Liver (tissue), 9 donors: ENCODE results near the gene ATP10B. TPM values are rescaled to one million over a fixed set of nuclear protein-coding genes. Genes with fewer than 3 reads are reported as not detected.

Source experiments
- DNase-seq: peaks from one replicate; pipeline ENCODE4 v3.0.0-alpha.2; 2017; ENCODE audit warnings: low spot score
- H3K27ac ChIP-seq, 2 donors: one replicate each; pipeline ENCODE4 v1.7.0; 2013; ENCODE audit warnings: inconsistent platforms in 2 of 2, low read length in 2 of 2, control low read depth in 1 of 2, low read depth in 1 of 2, mild to moderate bottlenecking in 1 of 2
- H3K27me3 ChIP-seq, 4 donors: one replicate each; pipeline versions ENCODE4 v1.6.1 to v1.7.0; 2013; ENCODE audit warnings: low read length in 3 of 4, inconsistent platforms in 1 of 4, mild to moderate bottlenecking in 1 of 4, moderate library complexity in 1 of 4; ENCODE audit not compliant: control insufficient read depth in 4 of 4, insufficient read depth in 4 of 4
- H3K36me3 ChIP-seq, 4 donors: one replicate each; pipeline versions ENCODE4 v1.6.1 to v1.7.0; 2013; ENCODE audit warnings: low read length in 3 of 4, mild to moderate bottlenecking in 3 of 4, low read depth in 1 of 4, moderate library complexity in 1 of 4; ENCODE audit not compliant: control insufficient read depth in 4 of 4, insufficient read depth in 3 of 4
- H3K4me1 ChIP-seq, 4 donors: one replicate each; pipeline versions ENCODE4 v1.6.1 to v1.7.0; 2013; ENCODE audit warnings: low read length in 3 of 4, mild to moderate bottlenecking in 3 of 4, moderate library complexity in 1 of 4; ENCODE audit not compliant: control insufficient read depth in 4 of 4, insufficient read depth in 4 of 4
- H3K4me3 ChIP-seq, 3 donors: one replicate each; pipeline versions ENCODE4 v1.6.1 to v1.7.0; 2013; ENCODE audit warnings: low read length in 3 of 3, control low read depth in 1 of 3, low read depth in 1 of 3, mild to moderate bottlenecking in 1 of 3
- H3K9ac ChIP-seq, 2 donors: one replicate each; pipeline ENCODE4 v1.7.0; 2013; ENCODE audit warnings: low read length in 2 of 2, mild to moderate bottlenecking in 2 of 2, moderate library complexity in 2 of 2, control low read depth in 1 of 2, low read depth in 1 of 2
- H3K9me3 ChIP-seq, 4 donors: one replicate each; pipeline versions ENCODE4 v1.6.1 to v1.7.0; 2013; ENCODE audit warnings: low read length in 3 of 4; ENCODE audit not compliant: control insufficient read depth in 4 of 4
- CTCF ChIP-seq: fragments of 150-350 bp; IDR thresholded peaks from 2 replicates; pipeline ENCODE4 v1.5.1; 2017; ENCODE audit warnings: improper control_type of control experiment, low read depth, low read length; ENCODE audit not compliant: missing input control
- EGR1 ChIP-seq, 2 donors: IDR thresholded peaks; 2 replicates each; pipeline ENCODE4 v1.6.1; 2016 to 2018; ENCODE audit warnings: antibody characterized with exemption in 2 of 2, low read depth in 2 of 2
- FOXA1 ChIP-seq: IDR thresholded peaks from 2 replicates; pipeline ENCODE4 v1.6.1; 2016; ENCODE audit warnings: antibody characterized with exemption
- FOXA2 ChIP-seq: IDR thresholded peaks from 2 replicates; pipeline ENCODE4 v1.6.1; 2016; ENCODE audit warnings: antibody characterized with exemption
- GABPA ChIP-seq, 2 donors: IDR thresholded peaks in 1 of 2; conservative IDR thresholded peaks in 1 of 2; 2 replicates each; pipeline ENCODE4 v1.6.1; 2016; ENCODE audit warnings: antibody characterized with exemption in 2 of 2, mild to moderate bottlenecking in 1 of 2, moderate library complexity in 1 of 2
- HNF4A ChIP-seq, 2 donors: conservative IDR thresholded peaks; 2 replicates each; pipeline ENCODE4 v1.6.1; 2016; ENCODE audit warnings: antibody characterized with exemption in 2 of 2, mild to moderate bottlenecking in 2 of 2
- HNF4G ChIP-seq: IDR thresholded peaks from 2 replicates; pipeline ENCODE4 v1.6.1; 2016; ENCODE audit warnings: antibody characterized with exemption
- JUND ChIP-seq, 2 donors: IDR thresholded peaks; 2 replicates each; pipeline ENCODE4 v1.6.1; 2016; ENCODE audit warnings: antibody characterized with exemption in 2 of 2
- NR2F2 ChIP-seq: IDR thresholded peaks from 2 replicates; pipeline ENCODE4 v1.6.1; 2016; ENCODE audit warnings: antibody characterized with exemption
- RAD21 ChIP-seq, 2 donors: IDR thresholded peaks; 2 replicates each; pipeline ENCODE4 v1.6.1; 2016; ENCODE audit warnings: antibody characterized with exemption in 2 of 2, mild to moderate bottlenecking in 2 of 2
- RXRA ChIP-seq, 2 donors: IDR thresholded peaks; 2 replicates each; pipeline ENCODE4 v1.6.1; 2017 to 2018; ENCODE audit warnings: antibody characterized with exemption in 2 of 2, mild to moderate bottlenecking in 1 of 2
- SP1 ChIP-seq: IDR thresholded peaks from 2 replicates; pipeline ENCODE4 v1.6.1; 2018; ENCODE audit warnings: antibody characterized with exemption, mild to moderate bottlenecking
- TAF1 ChIP-seq: conservative IDR thresholded peaks from 2 replicates; pipeline ENCODE4 v1.6.1; 2016; ENCODE audit warnings: antibody characterized with exemption, mild to moderate bottlenecking
- YY1 ChIP-seq: IDR thresholded peaks from 2 replicates; pipeline ENCODE4 v1.6.1; 2016; ENCODE audit warnings: antibody characterized with exemption, mild to moderate bottlenecking
- ZBTB33 ChIP-seq: IDR thresholded peaks from 2 replicates; pipeline ENCODE4 v1.6.1; 2016; ENCODE audit warnings: antibody characterized with exemption
- WGBS: extraction: QIAGEN DNeasy Blood & Tissue Kit; methylation state at CpG from one replicate; pipeline ENCODE4 v1.1.7; 2013; 5-methylcytosine and 5-hydroxymethylcytosine counted together
- polyA plus RNA-seq, 2 donors: library from polyadenylated mRNA; stranded (reverse) in 1 of 2; unstranded in 1 of 2; fragments of 200-250 nt in 1 of 2; fragments of >200 nt in 1 of 2; fragmentation: Nextera tagmentation in 1 of 2; extraction: Ambion mirVana in 1 of 2; gene quantifications; one replicate each; pipeline versions ENCODE4 v1.2.1 to v1.2.3, GENCODE V29; 2013 to 2015
- total RNA-seq, 2 donors: library from RNA; depleted of rRNA; stranded (reverse); fragments of >200 nt; gene quantifications; one replicate each; pipeline ENCODE4 v1.2.3, GENCODE V29; 2014
- TF ChIP-seq, protein P1 (sequence below): IDR thresholded peaks from 2 replicates; pipeline ENCODE4 v1.6.1; 2016; ENCODE audit warnings: antibody characterized with exemption
- TF ChIP-seq, protein P2 (sequence below): IDR thresholded peaks from 2 replicates; pipeline ENCODE4 v1.6.1; 2016; ENCODE audit warnings: antibody characterized with exemption, mild to moderate bottlenecking
- TF ChIP-seq, protein P3 (sequence below): IDR thresholded peaks from 2 replicates; pipeline ENCODE4 v1.6.1; 2016; ENCODE audit warnings: antibody characterized with exemption
- donor health status: healthy.
- donor health status: healthy.
- donor health status: healthy.
- donor health status: healthy.
- donor health status: healthy.

ATP10B gene
- total and polyA plus RNA-seq, 4 donors, result 0.05 to 0.67 (median 0.05) TPM; not detected in 1

DNA sequence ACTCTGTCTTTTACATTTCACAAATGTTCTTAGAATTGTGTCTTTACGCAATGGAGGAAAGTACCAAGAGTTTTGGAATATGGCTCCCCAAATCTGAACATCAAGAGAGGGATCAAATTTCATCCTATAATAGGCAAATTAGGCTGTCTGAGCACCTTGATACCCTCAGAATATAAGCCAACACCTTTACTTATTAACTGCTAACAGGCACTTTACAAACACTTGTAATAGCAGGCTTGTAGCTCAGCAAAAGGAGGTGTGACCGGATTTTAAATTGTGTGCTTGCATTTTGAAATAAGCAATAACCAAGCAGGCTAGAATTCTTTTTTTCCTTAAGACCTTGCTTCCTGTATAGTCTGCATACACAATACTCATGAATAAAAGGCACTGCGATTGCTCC, 92.0 kb downstream of the ATP10B start:
- TF ChIP-seq, protein P1, sequence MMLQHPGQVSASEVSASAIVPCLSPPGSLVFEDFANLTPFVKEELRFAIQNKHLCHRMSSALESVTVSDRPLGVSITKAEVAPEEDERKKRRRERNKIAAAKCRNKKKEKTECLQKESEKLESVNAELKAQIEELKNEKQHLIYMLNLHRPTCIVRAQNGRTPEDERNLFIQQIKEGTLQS, result no peak
- TF ChIP-seq ZBTB33, result no peak
- no peak overlapping the region for H3K9ac ChIP-seq
- H3K27ac ChIP-seq, result no peak overlapping the region
- no peaks in the 10 kb centered on the region for H3K27me3 ChIP-seq
- peaks cover 0 to 2% (median under 1%) of the 10 kb centered on the region in 4 donors for H3K9me3 ChIP-seq
- WGBS, result 75% methylated on average over 3 of the region's 3 CpGs
- no peak overlapping the region for H3K4me3 ChIP-seq
- H3K36me3 ChIP-seq, result no peaks in the 10 kb centered on the region
- no peaks in the 10 kb centered on the region for H3K4me1 ChIP-seq
- no peak for DNase-seq

GRCh38 chr5:160757194-160757593, 94.8 kb downstream of the ATP10B start:
- TF ChIP-seq FOXA2 (no peak), RXRA (IDR thresholded peaks at IDR 0.05) (no peak), GABPA (IDR thresholded peaks at IDR 0.05 in 1 of 2, conservative IDR thresholded peaks at IDR 0.05 in 1 of 2) (no peak), HNF4A (conservative IDR thresholded peaks at IDR 0.05) (no peak), JUND (IDR thresholded peaks at IDR 0.05) (no peak), ZBTB33 (no peak), FOXA1 (no peak), TAF1 (no peak), NR2F2 (no peak), HNF4G (no peak), RAD21 (IDR thresholded peaks at IDR 0.05) (no peak), YY1 (no peak), CTCF (no peak), EGR1 (IDR thresholded peaks at IDR 0.05; ENCODE audit: low read depth in 2 of 2) (no peak), SP1 (no peak)
- TF ChIP-seq, protein P2, sequence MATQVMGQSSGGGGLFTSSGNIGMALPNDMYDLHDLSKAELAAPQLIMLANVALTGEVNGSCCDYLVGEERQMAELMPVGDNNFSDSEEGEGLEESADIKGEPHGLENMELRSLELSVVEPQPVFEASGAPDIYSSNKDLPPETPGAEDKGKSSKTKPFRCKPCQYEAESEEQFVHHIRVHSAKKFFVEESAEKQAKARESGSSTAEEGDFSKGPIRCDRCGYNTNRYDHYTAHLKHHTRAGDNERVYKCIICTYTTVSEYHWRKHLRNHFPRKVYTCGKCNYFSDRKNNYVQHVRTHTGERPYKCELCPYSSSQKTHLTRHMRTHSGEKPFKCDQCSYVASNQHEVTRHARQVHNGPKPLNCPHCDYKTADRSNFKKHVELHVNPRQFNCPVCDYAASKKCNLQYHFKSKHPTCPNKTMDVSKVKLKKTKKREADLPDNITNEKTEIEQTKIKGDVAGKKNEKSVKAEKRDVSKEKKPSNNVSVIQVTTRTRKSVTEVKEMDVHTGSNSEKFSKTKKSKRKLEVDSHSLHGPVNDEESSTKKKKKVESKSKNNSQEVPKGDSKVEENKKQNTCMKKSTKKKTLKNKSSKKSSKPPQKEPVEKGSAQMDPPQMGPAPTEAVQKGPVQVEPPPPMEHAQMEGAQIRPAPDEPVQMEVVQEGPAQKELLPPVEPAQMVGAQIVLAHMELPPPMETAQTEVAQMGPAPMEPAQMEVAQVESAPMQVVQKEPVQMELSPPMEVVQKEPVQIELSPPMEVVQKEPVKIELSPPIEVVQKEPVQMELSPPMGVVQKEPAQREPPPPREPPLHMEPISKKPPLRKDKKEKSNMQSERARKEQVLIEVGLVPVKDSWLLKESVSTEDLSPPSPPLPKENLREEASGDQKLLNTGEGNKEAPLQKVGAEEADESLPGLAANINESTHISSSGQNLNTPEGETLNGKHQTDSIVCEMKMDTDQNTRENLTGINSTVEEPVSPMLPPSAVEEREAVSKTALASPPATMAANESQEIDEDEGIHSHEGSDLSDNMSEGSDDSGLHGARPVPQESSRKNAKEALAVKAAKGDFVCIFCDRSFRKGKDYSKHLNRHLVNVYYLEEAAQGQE, result no peak
- TF ChIP-seq, protein P3, sequence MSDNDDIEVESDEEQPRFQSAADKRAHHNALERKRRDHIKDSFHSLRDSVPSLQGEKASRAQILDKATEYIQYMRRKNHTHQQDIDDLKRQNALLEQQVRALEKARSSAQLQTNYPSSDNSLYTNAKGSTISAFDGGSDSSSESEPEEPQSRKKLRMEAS, result no peak
- TF ChIP-seq, protein P1, result no peak
- Histone ChIP-seq H3K27ac (no peak overlapping the region), H3K4me1 (no peaks in the 10 kb centered on the region), H3K4me3 (no peak overlapping the region), H3K9ac (no peak overlapping the region), H3K9me3 (peaks cover 0 to 2% (median under 1%) of the 10 kb centered on the region in 4 donors), H3K27me3 (no peaks in the 10 kb centered on the region), H3K36me3 (no peaks in the 10 kb centered on the region)
- WGBS, result 2% methylated on average over 1 of the region's 1 CpG
- DNase-seq, result no peak
